ELF-1 (cell line): ENCODE data around the gene UEVLD.

ENCODE experiments used
- DNase-seq: peaks from one replicate; pipeline ENCODE4 v3.0.0-alpha.2; 2016; ENCODE audit warnings: low read depth, low spot score

UEVLD gene

GRCh38 chr11:18581825-18582224 is 6.7 kb downstream of the UEVLD start:
- no peak for DNase-seq

- DNase-seq: no peak
These were observed 8.3 kb downstream of the UEVLD start for GRCh38 chr11:18580113-18580766.

GRCh38 chr11:18578975-18579598 is 9.4 kb downstream of the UEVLD start:
- peak; percentile 5 for DNase-seq

- no peak for DNase-seq
These were observed 13.2 kb downstream of the UEVLD start for GRCh38 chr11:18575361-18575760.

GRCh38 chr11:18567081-18567480 is 21.5 kb downstream of the UEVLD start:
- no peak for DNase-seq

- DNase-seq: no peak
These were observed 22.1 kb downstream of the UEVLD start for GRCh38 chr11:18566406-18566805.

GRCh38 chr11:18564149-18564548 is 24.4 kb downstream of the UEVLD start:
- DNase-seq: no peak

- no peak for DNase-seq
These were observed 25.3 kb downstream of the UEVLD start for GRCh38 chr11:18563090-18563730.

- no peak for DNase-seq
These were observed 40.5 kb downstream of the UEVLD start for GRCh38 chr11:18548001-18548400.

- DNase-seq: no peak
These were observed 48.1 kb downstream of the UEVLD start for GRCh38 chr11:18540207-18541009.

GRCh38 chr11:18536209-18536608 is 52.3 kb downstream of the UEVLD start:
- no peak for DNase-seq

- DNase-seq: no peak
These were observed 54.3 kb downstream of the UEVLD start for GRCh38 chr11:18534245-18534644.

GRCh38 chr11:18533365-18533764 is 55.2 kb downstream of the UEVLD start:
- DNase-seq: no peak

GRCh38 chr11:18527512-18527911 is 61.0 kb downstream of the UEVLD start:
- DNase-seq: no peak

GRCh38 chr11:18526521-18527296 is 61.8 kb downstream of the UEVLD start, which contains the start of gene TSG101:
Gene TSG101 (minus strand): TSS chr11:18526942. CDS start chr11:18526816, 126 bp downstream.
- peak; percentile 99 for DNase-seq

- DNase-seq: no peak
These were observed 62.4 kb downstream of the UEVLD start for GRCh38 chr11:18526130-18526520.

- no peak for DNase-seq
These were observed 64.3 kb downstream of the UEVLD start for GRCh38 chr11:18524248-18524647.

- no peak for DNase-seq
These were observed 65.5 kb downstream of the UEVLD start for GRCh38 chr11:18523084-18523483.

- DNase-seq: no peak
These were observed 66.1 kb downstream of the UEVLD start for GRCh38 chr11:18522388-18522787.

GRCh38 chr11:18521122-18521521 is 67.4 kb downstream of the UEVLD start:
- no peak for DNase-seq

- DNase-seq: no peak
These were observed 86.2 kb downstream of the UEVLD start for GRCh38 chr11:18502352-18502751.
